Articular chondrocyte of knee joint (primary cell): Measurements from ENCODE around the gene SLC8A1. TPM values are rescaled to one million over a fixed set of nuclear protein-coding genes. Genes with fewer than 3 reads are reported as not detected.

Source experiments
- total RNA-seq: library from RNA; depleted of rRNA; stranded (reverse); fragments of >200 nt; gene quantifications from 2 replicates; pipeline ENCODE4 v1.2.3, GENCODE V29; 2012

SLC8A1 gene
- total RNA-seq: 123 and 139 TPM in 2 replicates

DNA sequence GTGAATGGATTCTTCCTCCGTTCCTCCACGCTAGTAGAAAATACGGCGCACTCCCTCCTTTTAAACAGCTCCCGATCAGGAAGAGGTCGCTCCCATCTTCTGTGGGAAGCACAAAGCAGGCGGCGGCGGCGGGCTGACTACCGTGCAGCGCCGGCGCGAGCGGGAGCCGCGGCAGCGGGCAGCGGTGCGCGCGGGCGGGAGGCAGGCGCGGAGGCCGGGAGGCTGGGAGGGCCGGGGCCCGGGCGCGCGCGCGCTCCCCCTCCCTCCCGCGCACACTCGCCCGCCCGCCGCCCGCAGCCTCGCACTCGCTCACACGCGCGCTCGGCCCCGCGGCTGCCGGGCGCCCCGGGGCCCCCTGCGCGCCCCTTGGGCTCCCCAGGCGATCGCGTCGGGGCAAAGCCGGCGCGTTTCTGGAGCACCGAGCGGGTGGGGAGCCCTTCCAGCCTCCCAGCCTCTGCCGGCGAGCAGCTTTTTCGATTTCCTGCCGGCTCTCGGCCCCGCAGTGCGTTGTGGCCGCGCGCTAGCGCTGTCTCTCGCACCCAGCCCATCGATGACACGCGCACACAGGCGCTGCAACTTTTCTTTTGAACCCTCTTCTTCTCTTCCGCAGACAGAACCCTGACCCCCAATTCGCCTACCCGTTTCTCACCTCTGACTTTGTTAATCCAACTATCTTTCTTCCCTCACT, at the start of gene SLC8A1:
TSS of gene SLC8A1 (minus strand) at position 173 of the 688 bp plus-strand sequence.

